Spleen (tissue), 7 donors: ENCODE measurements around the gene LMNB1.

Experiments
- CTCF ChIP-seq, 11 experiments: fragments of 200-600 bp in 7 of 11; fragments of 450-650 bp in 4 of 11; sonication (generic) in 4 of 11; IDR thresholded peaks in 8 of 11; conservative IDR thresholded peaks in 3 of 11; 1 replicate in 7 of 11; 2 replicates in 4 of 11; pipeline versions ENCODE4 v1.4.0 to v1.8.0; 2016 to 2021; ENCODE audit warnings: antibody characterized with exemption in 11 of 11, inconsistent platforms in 4 of 11, mild to moderate bottlenecking in 1 of 11
- POLR2A ChIP-seq, 3 donors: fragments of 450-650 bp; IDR thresholded peaks; one replicate each; pipeline ENCODE4 v1.5.1; 2017; ENCODE audit warnings: antibody characterized with exemption in 3 of 3, mild to moderate bottlenecking in 1 of 3
- POLR2AphosphoS5 ChIP-seq, 3 donors: sonication (generic); formaldehyde crosslinking; IDR thresholded peaks; one replicate each; pipeline ENCODE4 v1.5.1; 2017; ENCODE audit warnings: antibody characterized with exemption in 3 of 3
- donor health status: DM: no; HTN: no; CAD: no; lungs with moderate emphysema.
- donor health status: DM: no; HTN: no; CAD: no.
- donor health status: DM: no; HTN: no; CAD: no.

GRCh38 chr5:126884269-126884819 is 107.4 kb downstream of the LMNB1 start:
- TF ChIP-seq CTCF (IDR thresholded peaks at IDR 0.05 in 8 of 11, conservative IDR thresholded peaks at IDR 0.05 in 3 of 11) (no peak), POLR2A (IDR thresholded peaks at IDR 0.05) (no peak), POLR2AphosphoS5 (IDR thresholded peaks at IDR 0.05) (no peak)
